Fibroblast of the aortic adventitia (primary cell): Measurements from ENCODE around the gene DPEP1. TPM values are rescaled to one million over a fixed set of nuclear protein-coding genes. Genes with fewer than 3 reads are reported as not detected.
A peak's percentile ranks its signal among the peaks of the same experiment; 100 is the strongest.
"Not testable (repeated sequence)": the region's sequence is repeated elsewhere in the genome, so short reads cannot be mapped to it uniquely, and the experiment has no call there.

Experiments used
- DNase-seq: peaks from one replicate; pipeline ENCODE4 v3.0.0-alpha.2; 2010; ENCODE audit warnings: low read depth
- H3K4me3 ChIP-seq: 2 replicates; pipeline ENCODE4 v1.5.1; 2011; ENCODE audit warnings: low read depth, mild to moderate bottlenecking, control low read depth, low read length, moderate library complexity
- total RNA-seq: library from RNA; depleted of rRNA; stranded (reverse); fragments of >200 nt; gene quantifications from 2 replicates; pipeline ENCODE4 v1.2.3, GENCODE V29; 2012; ENCODE audit warnings: low replicate concordance
- TF ChIP-seq, protein P1 (sequence below): IDR thresholded peaks from 2 replicates; pipeline ENCODE4 v1.5.1; 2011; ENCODE audit warnings: mild to moderate bottlenecking, low read length, control low read depth, inconsistent platforms; ENCODE audit not compliant: insufficient read depth

The DPEP1 gene
- total RNA-seq, 1 donor: not detected

DNA sequence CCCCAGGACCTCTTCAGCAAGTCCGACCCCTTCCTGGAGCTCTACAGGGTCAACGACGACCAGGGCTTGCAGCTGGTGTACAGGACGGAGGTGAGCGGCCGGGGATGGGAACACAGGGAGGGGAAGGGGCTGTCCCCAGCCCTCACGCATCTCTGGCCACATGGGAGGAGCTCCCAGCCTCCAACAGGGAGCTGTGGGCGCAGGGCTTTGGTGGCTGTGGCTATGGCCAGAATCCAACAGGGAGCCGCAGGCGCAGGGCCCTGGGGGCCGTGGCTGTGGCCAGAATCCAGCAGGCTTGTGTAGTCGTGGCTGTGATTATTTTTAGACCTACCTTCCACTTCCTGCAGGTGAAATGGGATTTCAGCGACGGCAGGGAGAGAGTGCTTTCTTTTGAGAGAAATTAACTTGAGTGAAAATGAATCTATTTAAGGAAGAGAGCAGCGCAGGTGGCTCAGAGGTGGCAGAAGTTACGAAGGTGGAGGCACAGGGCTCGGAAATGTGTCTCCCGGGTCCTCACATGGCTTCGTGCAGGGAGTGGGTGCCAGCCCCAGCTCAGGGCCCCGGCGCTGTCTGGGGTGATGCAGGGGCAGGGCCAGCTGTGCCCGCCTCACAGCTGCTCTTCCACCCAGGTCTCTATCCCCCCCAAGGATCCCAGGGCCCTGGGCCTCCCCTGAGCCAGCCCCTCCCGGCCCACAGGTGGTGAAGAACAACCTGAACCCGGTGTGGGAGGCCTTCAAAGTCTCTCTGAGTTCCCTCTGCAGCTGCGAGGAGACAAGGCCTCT lies 28.5 kb upstream of the DPEP1 start:
- TF ChIP-seq, protein P1, sequence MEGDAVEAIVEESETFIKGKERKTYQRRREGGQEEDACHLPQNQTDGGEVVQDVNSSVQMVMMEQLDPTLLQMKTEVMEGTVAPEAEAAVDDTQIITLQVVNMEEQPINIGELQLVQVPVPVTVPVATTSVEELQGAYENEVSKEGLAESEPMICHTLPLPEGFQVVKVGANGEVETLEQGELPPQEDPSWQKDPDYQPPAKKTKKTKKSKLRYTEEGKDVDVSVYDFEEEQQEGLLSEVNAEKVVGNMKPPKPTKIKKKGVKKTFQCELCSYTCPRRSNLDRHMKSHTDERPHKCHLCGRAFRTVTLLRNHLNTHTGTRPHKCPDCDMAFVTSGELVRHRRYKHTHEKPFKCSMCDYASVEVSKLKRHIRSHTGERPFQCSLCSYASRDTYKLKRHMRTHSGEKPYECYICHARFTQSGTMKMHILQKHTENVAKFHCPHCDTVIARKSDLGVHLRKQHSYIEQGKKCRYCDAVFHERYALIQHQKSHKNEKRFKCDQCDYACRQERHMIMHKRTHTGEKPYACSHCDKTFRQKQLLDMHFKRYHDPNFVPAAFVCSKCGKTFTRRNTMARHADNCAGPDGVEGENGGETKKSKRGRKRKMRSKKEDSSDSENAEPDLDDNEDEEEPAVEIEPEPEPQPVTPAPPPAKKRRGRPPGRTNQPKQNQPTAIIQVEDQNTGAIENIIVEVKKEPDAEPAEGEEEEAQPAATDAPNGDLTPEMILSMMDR: no peak
- DNase-seq: no peak

DNA sequence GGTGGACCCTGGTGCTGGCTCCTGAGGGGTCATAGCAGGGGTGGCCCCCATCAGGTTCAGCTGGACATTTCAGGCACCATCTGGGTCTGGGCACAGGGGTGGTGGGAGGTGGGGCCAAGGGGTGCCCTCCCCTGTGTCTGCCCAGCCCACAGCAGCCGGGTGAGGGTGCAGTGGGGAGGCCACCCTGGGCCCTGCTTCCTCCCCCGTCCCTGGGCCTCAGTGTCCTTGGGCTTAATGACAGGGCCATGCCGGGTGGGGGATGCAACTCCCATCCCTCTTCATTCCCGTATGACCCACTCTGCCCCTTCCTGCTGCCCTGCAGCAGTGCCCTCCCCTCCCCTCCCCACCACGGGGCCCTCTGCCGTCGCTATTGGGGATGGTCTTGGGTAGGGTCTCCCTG lies 27.2 kb upstream of the DPEP1 start:
- DNase-seq: no peak
- TF ChIP-seq, protein P1: no peak
- H3K4me3 ChIP-seq: no peak overlapping the region

More for the DNA sequence above, 28.5 kb upstream of the DPEP1 start:
- H3K4me3 ChIP-seq: no peak overlapping the region

DNA sequence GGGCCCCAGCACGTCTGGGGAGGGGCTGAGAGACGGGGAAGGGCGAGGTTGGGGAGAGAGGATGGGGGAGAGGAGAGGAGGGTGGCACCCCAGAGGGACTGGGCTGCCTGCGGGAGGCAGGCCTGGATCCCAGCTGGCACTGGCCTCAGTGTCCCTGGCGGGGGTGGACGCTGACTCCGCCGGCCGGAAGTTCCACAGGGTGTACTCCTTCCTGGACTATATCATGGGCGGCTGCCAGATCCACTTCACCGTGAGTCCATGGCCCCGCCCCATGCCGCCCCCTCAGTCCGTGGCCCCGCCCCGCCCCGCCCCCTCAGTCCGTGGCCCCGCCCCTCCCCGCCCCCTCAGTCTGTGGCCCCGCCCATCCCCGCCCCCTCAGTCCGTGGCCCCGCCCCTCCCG lies 26.6 kb upstream of the DPEP1 start:
- TF ChIP-seq, protein P1: no peak
- peak; percentile 54 for DNase-seq
- H3K4me3 ChIP-seq: no peak overlapping the region

DNA sequence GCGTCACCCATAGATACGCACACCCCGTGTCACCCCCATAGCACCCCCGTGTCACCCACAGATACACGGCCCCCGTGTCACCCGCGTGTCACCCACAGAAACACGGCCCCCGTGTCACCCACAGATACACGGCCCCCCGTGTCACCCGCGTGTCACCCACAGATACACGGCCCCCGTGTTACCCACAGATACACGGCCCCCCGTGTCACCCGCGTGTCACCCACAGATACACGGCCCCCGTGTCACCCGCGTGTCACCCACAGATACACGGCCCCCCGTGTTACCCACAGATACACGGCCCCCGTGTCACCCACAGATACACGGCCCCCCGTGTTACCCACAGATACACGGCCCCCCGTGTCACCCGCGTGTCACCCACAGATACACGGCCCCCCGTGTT lies 25.8 kb upstream of the DPEP1 start:
- DNase-seq: not testable (repeated sequence)

DNA sequence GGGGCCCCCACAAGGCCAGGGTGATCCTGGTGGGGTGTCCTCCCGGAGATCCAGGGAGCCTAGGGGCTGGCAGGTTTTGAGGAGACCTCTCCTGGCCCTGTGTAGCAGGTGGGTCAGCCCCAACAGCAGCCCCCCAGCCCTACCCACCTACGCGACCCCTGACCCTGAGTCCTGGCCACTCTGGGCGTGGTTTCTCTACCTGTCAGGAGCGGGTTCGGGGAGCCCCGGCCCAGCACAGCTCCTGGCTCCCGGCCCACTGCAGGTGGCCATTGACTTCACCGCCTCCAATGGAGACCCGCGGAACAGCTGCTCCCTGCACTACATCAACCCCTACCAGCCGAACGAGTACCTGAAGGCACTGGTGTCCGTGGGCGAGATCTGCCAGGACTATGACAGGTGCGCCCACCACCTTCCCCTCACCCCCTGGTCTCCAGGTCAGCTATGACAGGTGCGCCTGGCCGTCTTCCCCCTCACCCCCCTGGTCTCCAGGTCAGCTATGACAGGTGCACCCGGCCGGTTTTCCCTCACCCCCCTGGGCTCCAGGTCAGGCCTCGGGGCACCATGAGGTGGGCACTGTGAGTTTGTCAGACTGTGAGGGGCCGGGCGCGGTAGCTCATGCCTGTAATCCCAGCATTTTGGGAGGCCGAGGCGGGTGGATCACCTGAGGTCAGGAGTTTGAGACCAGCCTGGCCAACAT lies 24.9 kb upstream of the DPEP1 start:
- no peak overlapping the region for H3K4me3 ChIP-seq
- no peak for DNase-seq
- TF ChIP-seq, protein P1: no peak

More for the DNA sequence above, 25.8 kb upstream of the DPEP1 start:
- not testable (repeated sequence) for H3K4me3 ChIP-seq

DNA sequence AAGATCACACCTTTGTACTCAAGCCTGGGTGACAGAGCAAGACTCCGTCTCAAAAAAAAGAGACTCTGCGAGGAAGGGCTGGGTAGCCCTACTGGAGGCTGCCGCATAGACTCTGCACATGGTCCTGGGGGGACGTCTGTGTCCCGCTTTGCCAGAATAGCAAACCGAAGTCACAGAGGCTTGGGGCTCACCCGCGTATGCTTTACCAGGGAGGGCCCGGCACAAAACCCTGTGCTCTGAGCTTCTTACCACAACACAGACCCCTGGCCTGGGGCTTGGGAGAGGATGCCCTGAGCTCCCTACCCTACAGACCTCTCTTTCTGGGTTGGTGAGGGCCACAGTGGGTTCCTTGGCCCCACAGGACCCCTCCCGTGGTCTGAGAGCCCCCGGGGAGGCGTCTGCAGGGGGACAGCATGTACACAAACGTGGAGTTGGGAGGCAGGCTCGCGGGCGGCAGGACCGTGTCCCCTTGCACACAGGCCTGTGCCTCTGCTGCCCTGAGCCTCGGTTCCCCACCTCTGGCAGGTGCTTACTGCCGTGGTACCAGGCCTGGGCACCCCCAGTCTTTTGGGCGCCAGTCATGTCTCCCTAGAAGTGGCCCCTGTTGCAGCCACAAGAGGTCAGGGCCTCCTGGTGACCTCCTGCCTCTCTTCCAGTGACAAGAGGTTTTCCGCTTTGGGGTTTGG lies 24.1 kb upstream of the DPEP1 start:
- H3K4me3 ChIP-seq: no peak overlapping the region
- DNase-seq: no peak
- TF ChIP-seq, protein P1: no peak

DNA sequence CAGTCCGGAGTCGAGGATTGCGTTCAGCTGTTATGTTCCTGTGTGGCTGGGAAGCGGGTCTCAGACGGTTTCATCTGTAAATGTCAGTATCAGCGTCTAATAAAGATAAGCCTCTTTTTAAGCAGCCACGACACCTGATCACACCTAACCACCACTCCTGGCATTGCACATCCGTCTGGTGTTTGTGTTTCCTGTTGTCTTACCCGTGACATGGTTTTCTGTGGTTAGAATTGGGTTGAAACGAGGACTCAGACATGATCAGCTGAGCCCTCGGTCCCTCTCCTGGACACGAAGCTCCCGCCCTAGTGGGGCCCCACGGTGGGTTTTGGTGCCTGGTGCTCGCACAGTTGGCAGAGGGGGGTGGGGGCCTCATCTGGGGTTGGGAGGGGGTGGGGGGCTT lies 19.6 kb upstream of the DPEP1 start:
- TF ChIP-seq, protein P1: no peak
- DNase-seq: no peak
- H3K4me3 ChIP-seq: no peak overlapping the region
